Umbilical cord (tissue), 2 donors: Measurements from ENCODE around the gene LRFN4. TPM values are rescaled to one million over a fixed set of nuclear protein-coding genes. Genes with fewer than 3 reads are reported as not detected.
"Not testable (repeated sequence)": the region's sequence is repeated elsewhere in the genome, so short reads cannot be mapped to it uniquely, and the experiment has no call there.

ENCODE experiments used
- DNase-seq: peaks from one replicate; pipeline ENCODE4 v3.0.0-alpha.2; 2015; ENCODE audit warnings: low spot score
- total RNA-seq: library from RNA; depleted of rRNA; stranded (reverse); fragments of >200 nt; gene quantifications from one replicate; pipeline ENCODE4 v1.2.3, GENCODE V29; 2014; ENCODE audit warnings: low replicate concordance; ENCODE audit not compliant: insufficient read depth

Gene LRFN4
- total RNA-seq = 4.6 TPM

DNA sequence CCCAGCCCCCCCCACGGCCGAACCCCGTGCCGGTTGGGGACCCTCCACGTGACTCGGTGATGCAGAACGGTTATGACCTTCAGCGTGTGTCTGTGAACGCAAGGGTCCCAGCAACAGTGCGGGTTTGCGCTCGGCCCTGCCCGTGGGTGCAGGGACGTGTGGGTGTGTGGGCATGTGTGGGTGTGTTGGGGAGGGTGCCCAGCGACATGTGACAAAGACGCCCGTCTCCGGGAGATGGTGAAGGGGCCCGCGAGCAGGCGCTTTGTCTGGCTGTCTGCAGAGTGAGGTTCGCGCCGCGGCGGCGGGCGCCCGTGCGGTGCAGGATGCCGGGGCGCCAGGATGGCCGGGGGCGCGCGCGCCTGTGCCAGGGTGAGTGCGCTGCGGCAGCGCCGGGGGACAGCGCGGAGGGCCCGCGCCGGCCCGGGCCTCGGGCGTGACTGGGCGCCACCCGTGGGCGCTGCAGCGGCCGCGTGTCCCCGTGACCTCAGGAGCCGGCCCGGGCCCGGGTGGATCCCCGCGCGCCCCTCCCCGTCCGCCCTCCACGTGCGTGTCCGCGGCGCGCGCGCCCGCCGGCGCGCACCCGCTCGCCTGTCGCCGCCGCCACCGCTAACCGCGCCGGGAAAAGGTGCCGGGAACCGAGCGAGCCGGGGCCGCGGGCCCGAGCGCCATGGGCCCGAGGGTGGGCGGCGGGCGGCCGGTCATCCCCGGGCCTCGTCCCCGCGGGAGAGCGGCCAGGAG lies at the start of gene LRFN4:
LRFN4 (plus strand) TSS at position 569 of the 738 bp plus-strand sequence. CDS start 681 bp downstream, outside the sequence.
- no peak for DNase-seq

DNA sequence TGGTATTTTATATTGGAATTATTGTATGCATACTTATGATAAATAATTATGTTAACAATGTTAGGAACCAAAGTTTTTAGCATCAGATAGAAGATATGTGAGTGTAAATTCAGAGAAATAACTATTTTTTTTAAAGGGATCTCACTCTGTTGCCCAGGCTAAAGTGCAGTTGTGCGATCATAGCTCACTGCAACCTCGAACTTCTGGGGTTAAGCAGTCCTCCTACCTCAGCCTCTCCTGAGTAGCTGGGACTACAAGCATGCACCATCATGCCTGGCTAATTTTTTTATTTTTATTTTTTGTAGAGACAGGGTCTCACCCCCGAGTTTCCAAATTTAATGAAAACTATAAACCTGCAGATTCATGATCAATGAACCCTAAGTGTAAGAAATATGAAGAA lies 47.3 kb upstream of the LRFN4 start:
- no peak for DNase-seq

DNA sequence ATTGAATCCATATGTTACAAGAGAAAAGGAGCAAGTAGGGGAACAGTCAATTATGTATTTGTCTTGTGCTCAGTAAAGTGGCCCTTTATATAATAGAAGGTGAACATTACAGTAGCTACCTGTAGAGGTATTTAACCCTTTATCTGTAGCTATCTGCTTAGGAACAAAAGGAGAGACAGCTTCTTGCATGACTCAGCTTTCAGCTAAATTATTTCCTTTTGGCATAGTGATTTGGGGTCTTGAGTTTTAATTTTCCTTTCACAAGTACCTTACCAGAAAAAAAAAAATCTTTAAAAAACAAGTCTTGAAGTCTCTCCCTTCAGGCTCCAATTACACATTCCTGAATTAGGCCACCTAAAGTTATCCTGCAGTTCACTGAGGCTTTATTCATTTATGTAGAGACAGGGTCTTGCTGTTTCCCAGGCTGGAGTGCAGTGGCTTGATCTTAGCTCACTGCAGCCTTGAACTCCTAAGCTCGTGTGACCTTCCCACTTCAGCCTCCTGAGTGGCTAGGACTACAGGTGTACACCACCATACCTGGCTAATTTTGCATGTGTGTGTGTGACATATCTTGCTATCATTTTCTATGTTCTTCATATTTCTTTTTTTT lies 46.2 kb upstream of the LRFN4 start:
- DNase-seq = no peak

DNA sequence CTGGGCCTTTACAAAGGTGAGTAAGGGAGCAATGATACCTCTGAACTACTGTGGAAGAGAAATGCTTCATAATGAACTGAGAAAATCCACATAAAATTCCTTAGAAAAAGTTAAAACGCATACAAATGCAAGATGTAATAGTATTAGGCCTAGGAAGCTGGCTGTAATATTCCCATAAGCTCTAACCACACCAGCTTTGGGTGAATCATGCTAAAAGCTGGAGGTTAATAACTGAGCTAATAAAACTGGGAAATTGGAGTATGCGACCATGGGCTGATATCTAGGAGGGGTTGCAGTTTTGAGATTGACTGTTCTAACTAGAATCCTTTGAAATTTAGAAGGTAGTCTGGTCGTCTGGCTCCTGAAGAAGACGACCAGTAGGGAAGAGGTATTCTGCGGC lies 42.2 kb upstream of the LRFN4 start:
- DNase-seq = peak; percentile 15

DNA sequence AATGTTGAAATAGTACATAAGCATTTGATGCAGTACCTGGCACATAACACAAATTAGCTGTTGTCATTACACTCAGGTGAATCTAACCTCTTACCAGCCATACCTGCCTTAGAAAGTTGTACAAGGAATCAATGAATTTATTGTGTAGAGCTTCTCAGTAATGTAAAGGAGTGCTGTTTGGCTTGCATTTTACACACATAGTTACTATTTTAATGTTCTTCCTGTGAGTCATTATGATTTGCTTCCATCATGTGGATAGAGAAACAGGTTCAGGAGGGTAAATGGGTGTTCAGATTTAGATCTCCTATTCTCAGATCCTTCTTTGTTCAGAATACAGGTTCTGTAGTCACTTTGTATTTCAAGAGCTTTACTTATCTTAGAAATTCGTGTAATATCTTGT lies 41.2 kb upstream of the LRFN4 start:
- no peak for DNase-seq

DNA sequence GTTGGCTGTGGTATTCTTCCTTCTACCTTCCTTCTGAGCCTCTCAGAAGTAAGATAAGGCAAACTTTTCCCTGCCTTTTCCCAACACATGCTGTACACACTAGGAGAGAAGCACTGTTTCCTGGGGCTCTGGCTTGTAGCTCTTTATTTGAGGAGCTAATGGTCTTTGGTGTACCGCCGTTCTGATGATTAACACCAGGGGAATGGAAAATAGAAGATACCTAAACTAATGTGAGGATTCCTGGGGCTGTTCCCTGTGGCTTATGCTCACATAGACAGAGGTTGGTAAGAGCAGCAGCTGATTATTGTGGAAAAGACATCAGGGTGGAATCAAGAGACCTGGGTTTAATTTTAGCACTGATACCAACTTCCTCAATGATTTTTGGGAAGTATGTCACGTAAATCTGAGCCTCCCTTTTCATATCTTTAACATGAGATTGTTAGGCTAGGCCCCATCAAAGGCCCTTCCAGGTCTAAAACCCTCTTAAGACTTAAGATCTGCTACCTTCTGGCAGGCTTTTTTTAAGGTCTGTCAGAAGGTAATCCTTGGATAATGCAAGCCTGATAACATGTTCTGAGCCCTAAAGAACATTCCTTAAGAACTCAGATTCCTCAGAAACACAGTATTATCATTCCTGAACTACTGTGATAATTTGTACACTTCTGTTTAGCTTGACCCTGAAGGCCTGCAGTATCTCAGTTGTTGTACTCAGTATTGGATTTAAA lies 38.5 kb upstream of the LRFN4 start:
- peak; percentile 89 for DNase-seq

DNA sequence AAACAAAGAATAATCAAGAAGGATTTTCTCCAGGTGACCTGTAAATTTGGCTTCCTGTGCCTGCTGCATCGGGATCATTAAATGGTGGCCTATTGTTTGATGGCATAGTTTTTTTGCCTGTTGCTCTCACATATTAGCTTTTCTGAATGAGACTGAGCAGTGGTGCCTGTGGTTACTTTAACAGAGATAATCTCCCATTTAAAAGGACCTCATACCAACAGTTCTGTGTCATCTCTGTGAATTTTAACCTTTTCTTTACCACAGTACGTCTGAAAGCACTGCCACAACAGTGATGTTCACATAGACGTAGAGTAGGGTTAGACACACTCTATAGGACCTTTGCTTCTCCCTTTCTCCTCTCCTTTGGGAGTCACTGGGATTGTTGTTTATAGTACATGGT lies 36.5 kb upstream of the LRFN4 start:
- peak; percentile 50 for DNase-seq

DNA sequence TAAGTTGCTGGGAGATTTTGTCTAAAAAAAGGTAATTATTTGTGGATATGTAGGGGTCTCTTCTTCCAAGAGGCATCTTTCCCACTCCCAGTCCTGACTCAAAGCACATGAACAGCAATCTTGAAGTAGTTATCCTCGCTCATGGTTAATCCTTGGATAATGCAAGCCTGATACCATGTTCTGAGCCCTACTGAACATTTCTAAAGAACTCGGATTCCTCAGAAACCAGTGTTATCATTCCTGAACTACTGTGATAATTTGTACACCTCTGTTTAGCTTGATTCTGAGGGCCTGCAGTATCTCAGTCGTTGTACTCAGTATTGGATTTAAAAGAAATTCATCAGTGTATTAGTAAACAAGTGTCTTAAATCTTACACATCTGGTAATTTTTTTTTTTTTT lies 36.0 kb upstream of the LRFN4 start:
- peak; percentile 77 for DNase-seq

DNA sequence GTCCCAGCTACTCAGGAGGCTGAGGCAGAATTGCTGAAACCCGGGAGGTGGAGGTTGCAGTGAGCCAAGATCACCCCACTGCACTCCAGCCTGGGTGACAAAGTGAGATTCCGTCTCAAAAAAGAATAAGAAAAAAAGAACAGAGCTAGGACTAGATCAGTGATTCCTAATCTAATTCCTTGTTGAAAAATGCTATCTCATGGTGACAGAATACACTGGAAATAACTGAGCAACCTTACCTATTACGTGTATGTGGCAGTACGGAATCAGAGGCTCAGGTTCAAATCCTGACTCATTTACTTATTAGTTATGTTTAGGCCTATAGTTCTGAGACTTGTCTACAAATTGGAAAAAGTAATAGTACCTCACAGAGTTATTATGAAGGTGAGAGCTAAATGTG lies 33.2 kb upstream of the LRFN4 start:
- no peak for DNase-seq

DNA sequence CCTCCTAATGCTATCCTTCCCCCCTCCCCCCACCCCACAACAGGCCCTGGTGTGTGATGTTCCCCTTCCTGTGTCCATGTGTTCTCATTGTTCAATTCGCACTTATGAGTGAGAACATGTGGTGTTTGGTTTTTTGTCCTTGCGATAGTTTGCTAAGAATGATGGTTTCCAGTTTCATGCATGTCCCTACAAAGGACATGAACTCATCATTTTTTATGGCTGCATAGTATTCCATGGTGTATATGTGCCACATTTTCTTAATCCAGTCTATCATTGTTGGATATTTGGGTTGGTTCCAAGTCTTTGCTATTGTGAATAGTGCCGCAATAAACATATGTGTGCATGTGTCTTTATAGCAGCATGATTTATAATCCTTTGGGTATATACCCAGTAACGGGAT lies 32.3 kb upstream of the LRFN4 start:
- not testable (repeated sequence) for DNase-seq

DNA sequence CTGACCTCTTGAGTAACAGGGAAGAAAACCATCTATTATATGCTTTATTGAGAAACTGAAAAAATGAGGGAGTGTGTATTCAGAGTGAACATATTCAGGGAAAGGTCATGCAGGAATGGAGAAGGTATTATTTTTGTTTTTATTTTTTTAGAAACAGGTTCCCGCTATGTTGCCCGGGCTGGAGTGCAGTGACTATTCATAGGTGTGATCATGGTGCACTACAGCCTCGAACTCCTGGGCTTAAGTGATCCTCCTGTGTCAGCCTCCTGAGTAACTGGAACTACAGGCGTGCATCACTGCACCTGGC lies 22.4 kb upstream of the LRFN4 start:
- no peak for DNase-seq

DNA sequence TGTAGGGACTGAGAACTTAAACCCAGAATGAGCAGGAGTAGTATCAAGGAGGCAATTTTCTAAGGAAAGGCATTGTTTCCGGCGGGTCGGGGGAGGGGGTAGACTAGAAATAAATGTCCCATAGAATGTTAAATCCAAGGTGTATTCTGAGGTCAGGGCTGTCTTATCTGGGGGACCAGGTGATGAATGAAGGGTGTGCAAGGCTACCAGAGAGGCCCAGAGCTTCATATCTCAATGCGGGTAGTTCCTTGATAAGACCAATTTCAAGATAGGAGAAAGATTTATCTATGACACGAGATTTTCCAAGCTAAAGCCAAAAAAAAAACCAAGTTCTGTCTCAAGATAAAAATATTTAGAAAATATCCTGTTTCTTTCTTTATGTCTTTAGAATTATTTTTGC lies 21.9 kb upstream of the LRFN4 start:
- no peak for DNase-seq

DNA sequence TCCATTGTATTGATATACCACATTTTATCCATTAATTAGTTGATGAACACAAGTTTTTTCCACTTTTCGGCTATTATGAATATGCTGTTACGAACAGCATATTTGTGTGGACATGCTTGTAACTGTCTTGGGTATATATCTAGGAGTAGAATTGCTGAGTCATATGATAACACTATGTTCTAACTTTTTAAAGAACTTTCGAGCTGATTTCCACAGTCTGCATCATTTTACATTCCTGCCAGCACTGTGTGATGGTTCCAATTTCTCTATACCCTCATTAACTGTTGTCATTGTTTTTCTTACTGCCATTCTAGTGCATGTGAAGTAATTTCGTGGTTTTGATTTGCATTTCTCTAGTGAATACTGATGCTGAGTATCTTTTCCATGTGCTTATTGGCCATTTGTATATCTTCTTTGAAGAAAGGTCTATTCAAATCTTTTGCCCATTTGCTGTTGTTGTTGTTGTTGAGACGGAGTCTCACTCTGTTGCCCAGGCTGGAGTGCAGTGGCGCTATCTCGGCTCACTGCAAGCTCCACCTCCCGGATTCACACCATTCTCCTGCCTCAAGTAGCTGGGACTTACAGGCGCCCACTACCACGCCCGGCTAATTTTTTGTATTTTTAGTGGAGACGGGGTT lies 21.0 kb upstream of the LRFN4 start:
- DNase-seq = no peak

DNA sequence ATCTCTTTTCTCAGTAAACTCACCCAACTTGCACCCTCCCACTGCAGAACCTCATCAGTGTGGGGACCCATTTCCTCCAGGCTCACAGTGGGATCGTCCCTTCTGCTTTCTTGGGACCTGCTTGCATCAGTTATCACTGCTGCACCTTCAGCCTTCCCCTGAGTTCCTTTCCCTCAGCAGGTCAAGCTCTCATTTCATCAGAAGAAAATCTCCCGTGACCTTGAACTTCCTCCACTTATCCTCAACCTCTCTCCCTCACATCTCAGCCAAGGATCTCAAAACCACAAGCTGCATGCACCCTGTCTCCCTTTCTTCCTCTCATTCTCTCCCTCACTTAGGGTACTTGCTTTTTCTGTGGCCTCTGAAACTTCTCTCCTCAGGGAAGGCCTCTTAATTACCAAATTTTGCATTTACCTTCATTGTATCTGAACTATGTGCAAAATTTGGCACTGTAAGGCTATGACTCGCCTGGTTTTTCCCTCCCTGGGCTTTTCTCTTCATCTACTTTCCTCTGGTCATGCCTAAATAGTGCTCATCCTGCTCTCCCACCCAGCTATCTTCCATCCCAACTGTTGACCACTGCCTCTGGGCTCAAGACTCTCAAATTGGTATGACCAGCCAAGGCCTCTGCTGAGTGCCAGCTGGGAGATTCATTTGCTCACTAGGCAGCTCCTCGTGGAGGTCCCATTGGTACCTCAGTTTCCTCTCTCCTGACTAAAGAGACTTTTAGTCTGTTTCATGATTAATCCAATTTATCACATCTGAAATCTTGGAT lies 16.4 kb upstream of the LRFN4 start:
- DNase-seq = no peak

DNA sequence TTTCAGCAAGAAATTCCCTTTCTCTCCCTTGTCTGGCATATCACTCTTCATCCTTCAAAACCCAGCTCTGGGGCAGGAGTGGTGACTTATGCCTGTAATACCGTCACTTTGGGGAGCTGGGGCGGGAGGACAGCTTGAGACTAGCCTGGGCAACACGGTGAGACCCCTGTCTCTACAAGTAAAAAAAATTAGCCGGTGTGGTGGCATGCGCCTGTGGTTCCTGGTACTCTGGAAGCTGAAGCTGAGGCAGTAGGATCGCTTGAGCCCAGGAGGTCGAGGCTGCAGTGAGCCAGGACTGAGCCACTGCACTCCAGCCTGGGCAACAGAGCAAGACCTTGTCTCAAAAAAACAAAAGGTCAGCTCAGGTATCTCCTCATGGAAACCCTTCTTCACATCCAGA lies 15.0 kb upstream of the LRFN4 start:
- DNase-seq = no peak

DNA sequence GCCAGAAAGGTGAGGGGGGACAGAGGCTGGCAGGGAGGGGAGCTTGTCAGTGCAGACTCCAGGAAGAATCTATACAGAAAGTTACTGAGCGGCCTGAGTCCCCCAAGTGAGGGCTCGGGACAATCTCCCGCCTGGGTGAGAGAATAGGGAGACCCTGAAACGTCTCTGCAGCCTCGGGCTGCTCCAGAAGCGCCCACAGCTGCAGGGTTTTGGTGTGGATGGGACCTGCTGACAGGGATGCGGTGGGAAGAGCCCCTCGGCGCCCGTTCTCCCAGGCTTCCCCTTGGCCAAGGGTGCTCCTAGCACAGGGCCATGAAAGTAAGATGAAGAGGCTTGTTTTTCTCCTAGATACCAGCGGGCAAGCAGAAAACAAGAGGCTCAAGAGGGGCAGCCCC lies 14.4 kb upstream of the LRFN4 start:
- no peak for DNase-seq

DNA sequence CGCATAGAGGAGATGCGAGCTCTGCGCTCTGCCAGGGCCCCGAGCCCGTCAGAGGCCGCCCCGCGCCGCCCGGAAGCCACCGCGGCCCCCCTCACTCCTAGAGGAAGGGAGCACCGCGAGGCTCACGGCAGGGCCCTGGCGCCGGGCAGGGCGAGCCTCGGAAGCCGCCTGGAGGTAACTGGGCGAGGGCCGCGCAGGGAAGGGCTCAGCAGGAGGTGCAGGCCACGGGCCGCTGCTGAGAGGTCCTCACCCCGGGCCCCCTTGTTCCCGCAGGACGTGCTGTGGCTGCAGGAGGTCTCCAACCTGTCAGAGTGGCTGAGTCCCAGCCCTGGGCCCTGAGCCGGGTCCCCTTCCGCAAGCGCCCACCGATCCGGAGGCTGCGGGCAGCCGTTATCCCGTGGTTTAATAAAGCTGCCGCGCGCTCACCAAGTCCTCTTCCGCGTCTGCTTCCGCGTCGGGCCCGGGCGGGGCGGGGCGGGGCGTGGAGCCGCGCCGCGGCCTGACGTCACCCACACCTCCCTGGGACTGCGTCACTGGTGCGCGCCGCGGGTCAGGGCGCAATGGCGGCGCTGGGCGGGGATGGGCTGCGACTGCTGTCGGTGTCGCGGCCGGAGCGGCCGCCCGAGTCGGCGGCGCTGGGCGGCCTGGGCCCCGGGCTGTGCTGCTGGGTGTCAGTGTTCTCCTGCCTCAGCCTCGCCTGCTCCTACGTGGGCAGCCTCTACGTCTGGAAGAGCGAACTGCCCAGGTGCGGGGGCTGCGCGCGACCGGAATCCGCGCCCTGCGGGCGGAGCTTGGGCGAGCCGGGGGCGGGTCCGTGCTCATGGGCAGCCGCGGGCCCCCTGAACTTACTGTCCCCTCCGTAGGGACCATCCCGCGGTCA lies 13.7 kb upstream of the LRFN4 start, which contains the start of gene RCE1:
RCE1 (plus strand) TSS at position 546 of the 880 bp plus-strand sequence; CDS start at position 561, 15 bp downstream.
- peak; percentile 92 for DNase-seq

DNA sequence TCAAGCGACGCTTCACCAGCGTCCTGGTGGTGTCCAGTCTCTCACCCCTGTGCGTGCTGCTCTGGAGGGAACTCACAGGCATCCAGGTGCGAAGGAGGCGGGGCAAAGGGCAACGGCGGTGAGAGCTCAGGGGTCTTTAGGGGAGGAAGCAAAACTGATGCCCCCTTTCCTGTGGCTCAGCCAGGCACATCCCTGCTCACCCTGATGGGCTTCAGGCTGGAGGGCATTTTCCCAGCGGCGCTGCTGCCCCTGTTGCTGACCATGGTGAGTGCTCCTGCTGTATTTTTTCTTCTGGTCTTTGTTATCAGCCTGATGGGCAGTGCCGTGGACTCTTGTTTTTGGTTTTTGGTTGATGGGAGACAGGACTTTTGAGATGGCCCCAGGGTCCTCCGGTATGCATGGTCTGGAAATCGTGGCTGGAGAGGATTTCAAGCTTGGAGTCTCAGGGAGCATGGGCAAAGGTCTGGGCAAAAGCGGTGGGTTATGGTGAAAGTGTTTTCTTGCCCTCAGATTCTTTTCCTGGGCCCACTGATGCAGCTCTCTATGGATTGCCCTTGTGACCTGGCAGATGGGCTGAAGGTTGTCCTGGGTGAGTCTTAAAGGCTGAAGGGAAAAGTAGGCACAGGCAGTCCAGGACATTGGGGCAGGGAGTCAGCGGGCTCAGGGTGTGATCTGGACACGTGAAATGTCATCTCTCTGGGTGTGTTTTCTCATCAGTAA lies 12.9 kb upstream of the LRFN4 start:
- DNase-seq = no peak

DNA sequence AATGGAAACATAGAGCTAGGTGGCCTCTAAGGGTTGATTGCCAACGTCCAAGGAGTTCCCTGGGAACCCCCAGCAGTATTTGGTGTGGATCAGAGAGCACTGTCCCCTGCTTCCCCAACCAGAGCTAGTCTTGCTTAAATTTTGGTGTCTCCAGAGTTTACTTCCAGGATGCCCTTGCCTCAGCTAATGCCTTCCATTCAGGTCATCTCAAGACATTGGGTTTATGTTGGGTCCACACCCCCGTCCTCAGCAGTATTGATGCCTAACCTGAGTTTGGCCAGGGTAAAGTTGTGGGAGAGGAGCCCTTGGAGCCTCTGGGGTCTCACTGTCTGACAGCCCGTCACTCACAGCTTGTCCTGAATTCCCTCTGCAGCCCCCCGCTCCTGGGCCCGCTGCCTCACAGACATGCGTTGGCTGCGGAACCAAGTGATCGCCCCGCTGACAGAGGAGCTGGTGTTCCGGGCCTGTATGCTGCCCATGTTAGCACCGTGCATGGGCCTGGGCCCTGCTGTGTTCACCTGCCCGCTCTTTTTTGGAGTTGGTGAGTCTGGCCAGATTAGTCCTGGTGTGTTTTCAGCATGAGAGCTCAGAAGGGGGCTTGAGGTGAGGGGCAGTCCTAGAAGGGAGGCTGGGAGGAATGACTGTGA lies 12.2 kb upstream of the LRFN4 start:
- DNase-seq = no peak
